Measurements from ENCODE around the gene HTR4. TPM values are rescaled to one million over a fixed set of nuclear protein-coding genes. Genes with fewer than 3 reads are reported as not detected.

HTR4 gene
- total RNA-seq, 2 experiments from 2014 or later = not detected

GRCh38 chr5:148512498-148512897, 141.8 kb downstream of the HTR4 start:
- no TSS peak for BruUV-seq (replicated peaks)
- H3K4me3 ChIP-seq (ENCODE audit: low read depth, low read length, poor library complexity, severe bottlenecking) = no peak overlapping the region
- TF ChIP-seq CTCF (conservative IDR thresholded peaks at IDR 0.05; ENCODE audit: low read length) = no peak
- no peak for TF ChIP-seq EZH2phosphoT487 (IDR thresholded peaks at IDR 0.05; ENCODE audit: borderline replicate concordance, low read depth, low read length)
- no peaks in the 10 kb centered on the region for H4K20me1 ChIP-seq (ENCODE audit: insufficient read depth, low read length)
- no peak overlapping the region for H3K4me2 ChIP-seq (ENCODE audit: low read length)
- no peaks in the 10 kb centered on the region for H3K9me3 ChIP-seq (ENCODE audit: low read length)
- ChIA-PET CTCF (ENCODE audit: unreplicated experiment) (no interaction called here), POLR2A (interaction anchor here (0.8 kb wide), 1 partner anchor 39 kb away, joined by 3 read pairs; no protein-coding TSS in a partner anchor)
- H3K36me3 ChIP-seq (ENCODE audit: insufficient read depth, low read length) = no peaks in the 10 kb centered on the region
- no peak for DNase-seq (ENCODE audit: low spot score)
- no peak overlapping the region for H3K27ac ChIP-seq (ENCODE audit: low read depth, low read length, poor library complexity, severe bottlenecking)
- intact Hi-C loops (cut with micrococcal nuclease; ENCODE audit: unreplicated experiment) = no loop called here
- no peaks in the 10 kb centered on the region for H3K79me2 ChIP-seq (ENCODE audit: insufficient read depth, low read depth, low read length)
- H2AFZ ChIP-seq (ENCODE audit: low read length) = no peak overlapping the region
- no peaks in the 10 kb centered on the region for H3K9me2 ChIP-seq (ENCODE audit: insufficient read depth, low read length)
- H3K4me1 ChIP-seq (ENCODE audit: insufficient read depth, low read length, poor library complexity, severe bottlenecking) = no peaks in the 10 kb centered on the region

GRCh38 chr5:148511810-148512347, 142.4 kb downstream of the HTR4 start:
- no peaks in the 10 kb centered on the region for H3K4me1 ChIP-seq (ENCODE audit: insufficient read depth, low read length, poor library complexity, severe bottlenecking)
- intact Hi-C loops (cut with micrococcal nuclease; ENCODE audit: unreplicated experiment) = no loop called here
- no peak overlapping the region for H2AFZ ChIP-seq (ENCODE audit: low read length)
- no peaks in the 10 kb centered on the region for H3K79me2 ChIP-seq (ENCODE audit: insufficient read depth, low read depth, low read length)
- no peak overlapping the region for H3K27ac ChIP-seq (ENCODE audit: low read depth, low read length, poor library complexity, severe bottlenecking)
- BruUV-seq (replicated peaks) = no TSS peak
- no peaks in the 10 kb centered on the region for H4K20me1 ChIP-seq (ENCODE audit: insufficient read depth, low read length)
- no peak overlapping the region for H3K4me2 ChIP-seq (ENCODE audit: low read length)
- no peaks in the 10 kb centered on the region for H3K36me3 ChIP-seq (ENCODE audit: insufficient read depth, low read length)
- no peak overlapping the region for H3K4me3 ChIP-seq (ENCODE audit: low read depth, low read length, poor library complexity, severe bottlenecking)
- TF ChIP-seq EZH2phosphoT487 (IDR thresholded peaks at IDR 0.05; ENCODE audit: borderline replicate concordance, low read depth, low read length) (no peak), CTCF (conservative IDR thresholded peaks at IDR 0.05; ENCODE audit: low read length) (no peak)
- CTCF ChIA-PET (ENCODE audit: unreplicated experiment) = no interaction called here
- no peaks in the 10 kb centered on the region for H3K9me3 ChIP-seq (ENCODE audit: low read length)
- DNase-seq (ENCODE audit: low spot score) = no peak
- POLR2A ChIA-PET = interaction anchor here (0.6 to 0.8 kb wide), 2 partner anchors 39 to 327 kb away, joined by 3 read pairs; no protein-coding TSS in a partner anchor
- no peaks in the 10 kb centered on the region for H3K9me2 ChIP-seq (ENCODE audit: insufficient read depth, low read length)

GRCh38 chr5:148509893-148510292, 144.4 kb downstream of the HTR4 start:
- Histone ChIP-seq H3K4me2 (ENCODE audit: low read length) (no peak overlapping the region), H3K27ac (ENCODE audit: low read depth, low read length, poor library complexity, severe bottlenecking) (no peak overlapping the region), H3K79me2 (ENCODE audit: insufficient read depth, low read depth, low read length) (no peaks in the 10 kb centered on the region), H3K4me3 (ENCODE audit: low read depth, low read length, poor library complexity, severe bottlenecking) (no peak overlapping the region), H3K9me2 (ENCODE audit: insufficient read depth, low read length) (no peaks in the 10 kb centered on the region), H2AFZ (ENCODE audit: low read length) (no peak overlapping the region), H3K36me3 (ENCODE audit: insufficient read depth, low read length) (no peaks in the 10 kb centered on the region), H3K9me3 (ENCODE audit: low read length) (no peaks in the 10 kb centered on the region), H4K20me1 (ENCODE audit: insufficient read depth, low read length) (no peaks in the 10 kb centered on the region), H3K4me1 (ENCODE audit: insufficient read depth, low read length, poor library complexity, severe bottlenecking) (no peaks in the 10 kb centered on the region)
- ChIA-PET POLR2A (no interaction called here), CTCF (ENCODE audit: unreplicated experiment) (no interaction called here)
- DNase-seq (ENCODE audit: low spot score) = no peak
- intact Hi-C loops (cut with micrococcal nuclease; ENCODE audit: unreplicated experiment) = no loop called here
- no TSS peak for BruUV-seq (replicated peaks)
- TF ChIP-seq CTCF (conservative IDR thresholded peaks at IDR 0.05; ENCODE audit: low read length) (no peak), EZH2phosphoT487 (IDR thresholded peaks at IDR 0.05; ENCODE audit: borderline replicate concordance, low read depth, low read length) (no peak)
